GM21360 (cell line): ENCODE data around the gene PSTPIP1.

Experiments used
- ATAC-seq: cut with Tn5 transposase; IDR thresholded peaks from one replicate; pipeline ENCODE4 v1.9.1; 2021; ENCODE audit warnings: mild to moderate bottlenecking, moderate library complexity; ENCODE audit not compliant: unreplicated experiment

The PSTPIP1 gene

DNA sequence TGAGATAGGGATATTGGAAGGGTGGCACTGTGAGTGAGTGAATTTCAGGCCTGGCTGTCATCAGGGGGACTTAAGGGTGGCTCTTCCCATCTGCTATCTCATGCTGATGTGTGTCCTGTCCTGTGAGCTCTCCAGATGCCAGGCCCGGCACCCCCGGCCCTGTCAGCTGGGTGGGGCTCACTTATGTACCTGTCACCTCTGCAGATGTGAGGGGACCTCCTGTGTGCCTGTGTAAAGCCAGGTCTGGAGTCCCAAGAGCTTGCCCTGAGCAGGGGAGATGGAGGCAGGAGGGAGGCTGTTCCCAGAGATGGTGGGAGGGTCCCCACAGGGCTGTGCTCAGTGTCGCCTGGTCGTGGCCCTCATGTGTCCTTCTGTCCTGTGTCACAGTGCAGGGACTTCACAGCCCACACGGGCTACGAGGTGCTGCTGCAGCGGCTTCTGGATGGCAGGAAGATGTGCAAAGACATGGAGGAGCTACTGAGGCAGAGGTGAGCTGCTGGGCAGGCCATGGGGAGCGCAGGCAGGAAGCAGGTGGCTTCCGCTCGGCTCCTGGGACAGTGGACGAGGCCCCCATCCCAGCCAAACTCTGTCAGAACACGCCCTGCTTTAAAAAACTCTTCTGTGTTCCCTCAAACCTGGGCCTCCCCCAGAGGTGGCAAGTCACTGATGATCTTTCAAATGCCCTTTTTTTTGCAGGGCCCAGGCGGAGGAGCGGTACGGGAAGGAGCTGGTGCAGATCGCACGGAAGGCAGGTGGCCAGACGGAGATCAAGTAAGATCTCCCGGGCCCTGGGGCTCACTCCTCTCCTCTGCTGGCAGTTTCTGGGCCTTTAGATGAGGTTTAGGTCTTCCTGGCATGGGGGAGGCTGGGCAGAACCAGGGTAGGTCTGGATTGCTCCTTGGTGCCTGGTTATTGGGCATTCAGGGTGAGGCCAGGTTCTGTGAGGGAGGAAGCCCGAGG is 23.1 kb downstream of the PSTPIP1 start:
- ATAC-seq: no peak

DNA sequence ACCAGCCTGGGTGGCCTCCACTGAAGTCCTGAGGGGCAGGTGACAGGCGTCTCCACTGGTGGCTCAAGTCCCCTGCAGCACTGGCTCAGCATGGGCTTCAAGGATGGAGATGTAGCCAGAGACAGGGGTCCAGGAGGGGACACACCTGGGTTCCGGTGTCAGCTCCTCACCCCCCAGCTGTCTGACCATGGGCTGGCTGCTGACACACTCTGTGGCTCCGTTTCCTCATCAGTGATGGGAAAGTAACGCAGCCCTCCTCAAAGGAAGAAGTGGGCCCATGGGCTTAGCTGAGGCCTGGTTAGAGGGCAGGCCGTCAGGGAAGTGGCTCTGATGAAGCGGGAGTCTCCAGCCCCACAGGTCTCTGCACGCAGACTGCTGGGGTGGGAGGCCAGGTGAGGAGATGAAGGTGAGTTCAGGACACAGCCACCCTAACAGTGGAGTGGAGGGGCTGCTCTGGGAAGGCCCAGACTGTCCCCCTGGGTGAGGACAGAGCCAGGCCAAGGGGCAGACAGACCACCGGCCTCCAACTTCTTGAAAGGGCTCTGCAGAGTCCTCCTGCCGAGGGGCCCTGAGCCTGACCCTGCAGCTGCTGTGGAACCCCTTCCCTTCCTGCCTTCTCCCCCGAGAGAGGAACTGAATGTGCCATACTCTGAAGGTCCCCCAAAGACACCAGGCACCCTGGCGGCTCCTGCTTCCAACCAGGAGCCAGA is 24.0 kb downstream of the PSTPIP1 start:
- no peak for ATAC-seq

DNA sequence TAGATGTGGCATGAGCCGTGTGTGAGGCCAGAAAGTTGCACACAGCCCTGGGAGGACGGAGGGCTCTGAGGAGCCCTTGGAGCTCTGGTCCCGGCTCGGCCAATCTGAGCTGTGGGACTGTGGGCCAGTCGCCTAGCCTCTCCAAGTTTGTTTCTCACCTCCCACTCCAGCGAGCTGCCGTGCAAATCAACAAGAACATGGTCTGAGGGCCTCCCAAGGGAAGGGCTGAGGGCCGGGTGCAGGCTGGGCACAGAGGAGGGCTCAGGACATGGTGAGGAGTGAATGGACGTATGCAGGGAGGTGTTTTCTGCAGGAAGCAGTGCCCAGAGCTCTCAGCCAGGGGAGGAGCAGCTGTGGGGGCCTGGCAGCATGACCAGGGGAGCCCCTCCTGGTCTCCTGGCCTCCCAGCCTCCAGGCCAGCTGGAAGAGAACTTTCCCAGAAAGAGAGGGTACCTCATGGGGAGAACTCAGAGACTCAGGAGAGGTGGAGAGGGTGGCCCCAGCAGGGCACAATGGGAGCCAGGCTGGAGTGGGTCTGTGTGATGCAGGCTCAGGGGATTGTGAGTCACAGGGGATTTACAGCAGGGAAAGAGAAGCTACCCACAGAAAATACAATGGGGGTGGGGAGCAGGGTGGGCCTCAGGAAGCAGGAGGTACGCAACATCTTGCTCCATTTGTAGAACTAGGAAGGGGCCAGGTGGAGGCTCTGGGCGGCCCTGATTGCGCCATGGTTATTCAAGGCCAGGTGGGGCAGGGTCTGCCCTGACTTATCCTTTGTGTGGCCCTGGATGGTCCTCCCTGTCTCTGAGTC is 24.8 kb downstream of the PSTPIP1 start:
- ATAC-seq: no peak

DNA sequence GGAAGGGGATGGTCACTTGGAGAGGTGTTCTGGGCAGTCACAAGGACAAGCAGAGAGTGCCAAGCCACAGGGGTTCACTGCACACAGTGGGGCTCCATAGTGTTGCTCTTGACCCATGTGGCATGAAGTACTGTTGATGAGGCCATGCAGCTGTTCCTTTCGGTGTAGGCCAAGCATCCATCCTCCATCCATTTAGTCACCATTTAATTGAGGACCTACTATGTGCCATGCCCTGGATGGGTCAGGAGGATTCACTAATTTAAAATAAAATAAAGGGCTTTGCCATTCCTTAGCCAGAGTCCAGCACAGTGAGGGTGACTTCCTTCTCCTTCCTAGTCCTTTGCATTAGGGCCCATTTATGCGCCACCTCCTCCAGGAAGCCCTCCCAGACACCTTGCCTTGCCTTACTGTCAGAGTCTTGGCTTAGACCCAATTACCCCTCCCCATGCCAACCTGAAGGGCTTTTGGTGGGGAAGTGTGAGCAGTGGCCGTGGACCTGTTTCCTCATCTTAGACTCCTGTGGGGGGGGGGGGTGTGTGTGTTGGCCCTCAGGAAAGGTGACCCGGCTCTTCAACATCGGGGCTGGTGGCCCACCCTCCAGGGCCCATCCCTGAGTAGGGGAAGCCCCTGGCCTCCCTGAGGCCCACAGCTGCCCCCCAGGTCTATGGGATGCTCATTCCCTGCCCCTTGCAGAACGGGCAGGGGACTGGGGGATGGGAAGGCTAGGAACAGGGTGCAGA is 25.6 kb downstream of the PSTPIP1 start:
- ATAC-seq: no peak

DNA sequence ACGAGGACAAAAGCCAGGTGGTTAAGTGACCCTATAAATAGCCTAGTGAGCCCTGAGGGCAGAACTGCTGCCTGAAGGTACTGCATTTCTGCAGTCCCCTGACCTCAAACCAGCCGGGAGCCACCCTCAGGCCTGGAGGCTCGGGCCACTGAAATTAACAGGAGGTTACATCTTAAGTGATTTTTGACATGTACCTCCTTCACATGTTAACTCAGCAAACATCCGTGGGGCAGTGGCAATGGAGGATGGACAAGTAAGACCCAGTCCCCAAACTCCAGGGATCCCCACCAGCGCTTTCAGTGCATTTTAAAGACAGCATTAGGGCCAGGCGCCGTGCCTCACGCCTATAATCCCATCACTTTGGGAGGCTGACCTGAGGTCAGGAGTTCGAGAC is 26.2 kb downstream of the PSTPIP1 start:
- ATAC-seq: no peak

DNA sequence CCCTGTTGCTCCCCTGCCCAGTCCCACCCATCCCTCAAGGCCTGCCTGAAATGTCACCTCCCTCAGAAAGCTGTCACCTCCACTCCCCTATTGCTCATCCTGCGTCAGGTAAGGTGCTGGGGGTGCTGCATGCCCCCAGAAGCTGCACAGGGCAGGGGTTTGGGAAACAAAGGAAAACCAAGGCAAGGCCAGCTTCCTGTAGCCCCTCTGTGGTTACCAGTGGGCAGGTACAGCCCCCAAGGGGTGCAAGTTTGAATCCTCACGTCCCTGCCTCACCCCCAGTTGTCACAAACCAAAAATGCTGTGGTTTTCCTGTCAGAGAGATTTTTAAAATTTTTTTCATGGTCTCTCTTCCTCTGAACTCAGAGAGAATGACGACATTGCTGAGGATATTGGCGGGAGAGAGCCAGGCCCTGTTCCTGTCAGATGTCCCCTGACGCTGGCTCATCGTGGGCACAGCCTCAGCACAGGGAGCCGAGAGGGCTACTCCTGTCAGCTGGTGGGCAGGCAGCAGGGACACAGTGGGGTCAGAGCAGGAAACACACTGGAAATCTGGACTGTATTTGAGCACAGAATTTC is 27.0 kb downstream of the PSTPIP1 start:
- no peak for ATAC-seq

DNA sequence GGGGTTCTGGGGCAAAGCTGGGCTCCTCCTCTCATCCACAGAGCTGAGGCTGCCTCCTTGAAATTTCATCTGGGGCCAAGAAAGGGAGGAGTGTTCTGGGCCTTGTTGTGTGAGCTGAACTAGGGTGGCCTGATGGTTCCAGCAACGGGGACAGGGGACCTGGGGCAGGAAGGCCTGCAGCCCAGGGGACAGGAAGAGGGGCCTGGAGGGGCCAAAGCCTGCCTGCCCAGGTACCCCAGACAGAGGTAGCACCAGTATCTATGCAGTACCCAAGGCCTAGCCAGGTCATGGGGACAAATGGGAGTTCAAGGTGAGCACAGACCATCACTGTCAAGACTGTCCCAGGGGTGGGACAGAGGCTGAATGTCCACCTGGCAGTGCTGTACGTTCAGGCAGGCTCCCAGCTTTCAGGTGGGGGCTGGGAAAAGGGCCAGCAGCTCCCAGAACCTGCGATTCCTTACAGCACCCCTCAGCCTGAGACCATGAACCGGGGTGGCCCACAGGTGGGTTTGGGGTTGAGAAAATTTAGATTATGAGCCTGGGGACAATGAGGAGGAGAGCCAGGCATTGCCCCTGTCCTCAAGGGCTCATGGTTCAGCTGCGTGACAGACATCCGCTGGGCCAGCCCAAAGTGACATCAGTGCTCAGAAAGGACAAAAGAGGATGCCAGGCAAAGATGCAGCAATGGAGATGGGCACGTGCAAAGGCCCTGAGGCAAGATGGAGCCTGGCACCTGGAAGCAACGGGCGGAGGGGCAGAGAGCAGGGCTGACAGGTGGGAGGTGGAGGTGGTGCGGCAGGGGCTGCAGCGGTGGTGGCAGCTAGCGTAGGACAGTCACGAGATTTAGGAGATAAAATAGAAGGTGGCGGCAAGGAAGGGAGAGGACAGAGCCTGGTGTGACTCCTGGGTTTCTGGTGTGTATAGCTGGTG is 28.0 kb downstream of the PSTPIP1 start:
- ATAC-seq: no peak

DNA sequence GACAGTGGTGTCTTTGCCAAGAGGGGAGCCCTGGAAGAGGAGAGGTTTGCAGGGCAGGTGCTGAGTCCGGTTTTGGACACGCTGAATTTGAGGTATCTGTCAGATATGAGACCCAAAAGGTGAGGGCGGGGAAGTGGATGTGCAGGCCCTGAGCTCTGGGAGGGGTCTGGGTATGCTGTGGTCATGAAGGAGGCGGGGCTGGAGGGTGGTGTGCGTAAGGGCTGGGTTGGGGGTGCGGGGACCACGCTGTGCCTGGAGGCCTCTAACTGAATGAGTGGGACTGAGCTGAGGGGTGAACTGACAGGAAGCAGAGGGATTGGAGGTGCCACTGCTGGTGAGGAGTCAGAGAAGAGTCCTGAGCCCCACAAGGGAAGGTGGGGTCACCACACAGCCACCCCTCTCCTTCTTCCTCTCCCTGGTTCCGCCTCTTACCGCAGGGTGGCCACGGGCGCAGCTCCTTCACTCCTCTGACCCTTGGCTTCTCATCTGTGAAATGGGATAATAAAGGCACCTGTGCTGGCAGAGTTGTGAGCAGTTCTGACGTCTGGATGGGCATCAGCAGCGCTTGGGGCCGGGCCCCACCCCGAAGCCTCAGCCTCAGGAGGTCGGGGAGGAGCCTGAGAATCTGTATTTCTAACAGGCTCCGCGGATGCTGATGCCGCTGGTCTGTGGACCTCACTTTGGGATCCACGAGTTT is 28.8 kb downstream of the PSTPIP1 start:
- no peak for ATAC-seq

DNA sequence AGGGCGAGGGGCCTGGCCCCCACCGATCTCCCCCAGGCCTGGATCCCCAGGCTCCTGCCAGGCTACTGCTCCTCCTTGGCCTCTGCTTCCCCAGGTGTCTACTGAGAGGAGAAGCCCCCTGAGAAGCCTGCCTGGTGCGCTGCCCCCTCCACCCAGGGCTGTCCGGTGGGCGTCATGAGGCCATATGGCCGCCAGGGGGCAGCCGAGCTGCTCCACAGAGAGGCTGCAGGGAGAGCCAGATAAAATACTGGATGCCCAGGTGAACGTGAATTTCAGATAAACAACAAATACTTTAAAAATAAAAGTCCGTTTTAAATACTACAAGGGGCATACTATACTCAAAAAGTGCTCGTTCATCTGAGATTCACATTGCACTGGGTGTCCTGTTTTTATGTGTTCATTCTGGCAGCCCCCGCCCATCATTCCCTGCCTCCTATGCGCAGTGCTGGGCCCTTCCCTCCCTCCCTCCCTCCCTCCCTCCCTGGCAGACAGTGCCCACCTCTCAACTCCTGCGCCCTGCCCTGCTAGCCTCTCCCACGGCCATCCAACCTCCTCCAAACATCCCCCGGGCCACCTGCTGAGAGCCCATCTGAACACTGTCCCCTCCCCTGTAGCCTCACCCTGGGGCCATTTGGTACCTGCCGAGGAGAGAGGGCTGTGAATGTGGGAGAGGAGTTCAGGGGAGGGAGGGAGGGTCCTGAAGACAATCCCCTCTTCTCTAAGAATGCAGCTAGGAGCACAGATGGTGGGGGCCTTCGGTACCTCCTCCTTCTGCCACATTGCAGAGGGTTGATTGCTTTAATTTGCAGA is 29.6 kb downstream of the PSTPIP1 start:
- no peak for ATAC-seq

DNA sequence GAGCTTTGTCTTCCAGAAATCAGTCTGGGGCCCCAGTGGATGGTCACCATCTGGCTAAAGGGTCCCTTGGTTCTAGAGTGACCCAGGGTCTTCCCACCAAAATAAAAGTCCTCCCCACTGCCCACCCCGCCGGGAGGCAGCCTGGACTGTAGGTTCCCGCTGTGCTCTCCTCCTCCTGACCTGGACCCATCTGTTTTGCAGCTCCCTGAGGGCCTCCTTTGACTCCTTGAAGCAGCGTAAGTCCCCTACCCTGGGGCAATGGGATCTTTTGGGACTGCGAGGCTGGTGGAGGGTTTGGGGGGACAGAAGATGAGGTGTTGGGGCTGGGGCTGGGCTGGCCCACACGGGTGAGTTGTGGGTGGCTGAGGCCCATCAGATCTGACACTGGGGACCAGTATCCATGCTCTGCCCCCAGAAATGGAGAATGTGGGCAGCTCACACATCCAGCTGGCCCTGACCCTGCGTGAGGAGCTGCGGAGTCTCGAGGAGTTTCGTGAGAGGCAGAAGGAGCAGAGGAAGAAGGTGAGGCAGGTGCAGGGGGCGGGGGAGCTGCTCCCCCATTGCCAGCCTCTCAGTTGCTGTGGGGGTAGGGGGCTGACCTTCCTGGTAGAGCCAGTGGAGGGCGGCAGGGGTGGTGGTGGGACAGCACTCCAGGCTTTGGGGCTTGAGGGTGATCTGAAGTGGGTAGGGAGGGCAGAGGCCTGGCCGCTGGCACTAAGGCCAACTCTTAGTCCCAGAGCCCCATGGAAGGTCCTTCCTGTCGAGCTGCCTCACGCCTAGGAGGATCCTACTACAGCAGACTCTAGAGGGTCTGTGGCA is 30.4 kb downstream of the PSTPIP1 start:
- ATAC-seq: no peak

DNA sequence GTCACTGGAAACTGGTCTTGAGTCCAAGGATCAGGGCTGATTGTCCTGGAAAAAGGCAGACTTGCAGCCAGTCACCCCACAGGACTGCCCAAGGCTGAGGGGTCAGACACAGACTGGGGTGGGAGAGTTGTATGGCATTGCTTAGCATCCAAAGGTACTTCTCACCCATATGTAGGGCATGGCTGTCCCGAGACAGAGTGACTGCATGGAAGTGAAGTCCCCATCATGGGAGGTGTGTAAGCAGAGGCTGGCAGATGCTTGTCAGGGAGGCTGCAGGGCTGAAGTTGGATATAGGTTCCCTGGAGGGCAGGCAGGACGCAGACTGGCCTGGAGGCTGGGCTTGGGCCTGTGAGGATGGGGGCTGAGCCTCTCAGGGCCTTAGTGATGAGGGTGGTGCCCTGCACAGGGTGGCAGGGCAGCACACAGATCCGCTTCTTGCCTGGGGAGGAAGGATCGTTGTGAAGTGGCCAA is 31.1 kb downstream of the PSTPIP1 start:
- ATAC-seq: no peak

DNA sequence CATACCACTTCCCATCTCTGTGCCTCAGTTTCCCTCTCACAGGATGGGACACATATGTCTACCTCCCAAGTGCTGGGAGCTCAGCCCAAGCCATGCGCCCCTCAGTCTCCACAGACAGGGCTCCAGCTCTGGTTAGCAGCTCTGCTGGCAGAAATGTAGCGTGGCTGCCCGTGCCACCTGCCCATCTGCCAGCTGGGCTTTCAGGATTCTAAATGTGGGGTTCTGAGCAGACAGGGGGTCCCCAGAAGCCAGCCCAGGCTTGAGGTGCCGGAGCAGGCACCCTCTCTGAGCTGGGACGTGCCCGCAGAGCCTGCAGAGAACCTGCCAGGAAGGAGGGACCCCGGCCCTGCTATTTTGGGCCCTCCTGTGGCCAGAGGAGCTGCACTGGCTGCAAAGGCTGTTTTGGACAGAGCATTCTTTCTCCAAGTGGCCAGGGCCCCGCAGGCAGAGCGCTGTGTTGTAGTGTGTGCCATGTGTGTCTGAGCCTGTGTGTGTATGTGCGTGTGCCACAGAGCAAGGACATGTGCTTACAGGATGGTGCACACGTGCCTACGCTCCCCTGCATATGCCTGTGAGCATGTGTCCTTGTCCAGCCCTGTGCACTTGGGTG is 31.7 kb downstream of the PSTPIP1 start:
- no peak for ATAC-seq

DNA sequence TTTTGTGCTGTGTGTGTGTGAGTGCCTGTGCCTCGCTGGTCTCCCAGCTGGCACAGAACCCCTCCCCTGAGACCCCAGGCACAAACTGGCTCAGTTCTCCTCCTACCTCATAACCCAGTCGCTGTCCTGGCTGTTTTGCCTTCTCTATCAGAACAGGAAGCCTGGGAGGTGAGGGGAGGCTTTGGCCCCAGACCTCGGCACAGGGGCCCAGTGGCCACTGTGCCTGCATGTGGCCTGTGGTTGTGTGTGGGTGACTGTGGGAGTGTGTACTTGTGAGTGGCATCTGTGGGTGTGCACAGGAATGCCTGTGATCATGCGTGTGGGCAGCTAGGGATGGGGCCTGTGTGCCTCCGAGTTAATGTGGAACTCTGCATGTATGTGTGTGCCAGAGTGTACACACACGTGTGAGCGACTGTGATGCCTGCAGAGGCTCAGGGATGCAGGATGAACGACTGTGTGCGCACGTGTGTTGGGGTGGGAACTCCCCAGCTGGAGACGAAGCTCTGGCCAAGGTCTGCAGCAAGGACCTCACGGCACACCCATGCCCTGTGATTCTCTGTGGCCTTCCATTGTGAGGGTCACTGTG is 32.3 kb downstream of the PSTPIP1 start:
- no peak for ATAC-seq

DNA sequence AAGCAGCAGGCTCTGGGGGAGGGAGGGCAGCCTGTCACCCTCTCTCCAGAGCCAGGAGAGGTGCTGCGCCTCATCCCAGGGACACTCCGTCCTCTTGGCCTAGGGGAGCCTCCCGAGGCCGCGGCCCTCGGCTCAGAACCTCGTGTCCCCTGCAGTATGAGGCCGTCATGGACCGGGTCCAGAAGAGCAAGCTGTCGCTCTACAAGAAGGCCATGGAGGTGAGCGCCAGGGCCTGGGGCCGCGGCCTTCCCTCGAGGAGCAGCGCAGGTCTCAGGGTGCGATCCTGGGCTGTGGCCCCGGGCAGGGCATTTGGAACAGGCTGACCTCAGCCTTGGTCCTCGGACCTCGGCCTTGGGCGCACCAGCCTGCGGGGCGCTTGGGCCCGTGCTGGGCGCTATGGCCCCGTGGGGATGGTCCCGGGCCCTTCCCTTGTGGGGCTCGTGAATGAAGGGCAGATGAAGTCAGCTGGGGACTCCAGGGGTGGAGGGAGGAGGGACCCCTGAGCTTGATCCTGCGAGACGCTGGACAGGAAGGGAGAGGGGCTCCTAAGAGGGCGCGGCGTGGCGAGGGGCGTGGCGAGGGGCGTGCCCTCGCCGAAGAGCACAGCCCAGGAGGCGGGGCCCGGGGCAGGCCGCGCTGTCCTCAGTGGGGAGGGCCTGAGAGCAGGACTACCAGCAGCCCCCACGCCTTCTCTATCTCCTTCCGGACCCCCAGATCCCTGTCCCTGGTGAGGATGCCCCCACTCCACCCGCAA is 32.9 kb downstream of the PSTPIP1 start:
- no peak for ATAC-seq

DNA sequence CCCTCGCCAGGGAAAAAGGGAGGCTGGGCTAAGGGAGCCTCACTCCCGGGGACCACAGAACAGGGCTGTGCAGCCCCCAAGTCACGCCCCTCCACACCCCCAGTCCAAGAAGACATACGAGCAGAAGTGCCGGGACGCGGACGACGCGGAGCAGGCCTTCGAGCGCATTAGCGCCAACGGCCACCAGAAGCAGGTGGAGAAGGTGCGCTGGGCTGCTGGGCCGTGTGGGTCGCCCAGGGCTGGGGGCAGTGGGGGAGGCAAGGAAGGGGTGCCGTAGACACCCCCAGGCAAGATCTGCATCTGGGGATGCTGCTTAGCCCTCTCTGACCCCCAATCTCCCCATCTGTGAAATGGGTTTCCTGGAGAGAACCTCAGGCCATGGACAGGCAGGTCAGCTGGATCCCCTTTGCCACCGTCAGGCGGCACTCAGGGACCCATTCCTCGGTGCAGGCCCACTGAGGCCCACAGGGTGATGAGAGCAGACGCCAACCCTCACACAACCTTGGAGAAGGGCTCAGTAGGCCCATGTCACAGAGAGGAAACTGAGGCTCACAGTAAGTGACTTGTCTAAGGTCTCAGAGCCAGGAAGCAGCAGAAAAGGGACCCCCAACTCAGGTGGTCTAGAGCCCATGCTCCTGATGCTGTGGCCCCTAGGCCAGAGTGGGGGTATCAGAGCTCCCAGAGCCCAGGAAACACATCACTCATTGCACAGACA is 33.7 kb downstream of the PSTPIP1 start:
- no peak for ATAC-seq
